ENCODE measurements around the gene TTYH3. TPM values are rescaled to one million over a fixed set of nuclear protein-coding genes. Genes with fewer than 3 reads are reported as not detected.

The TTYH3 gene
- total and polyA plus RNA-seq, 2 of the 13 experiments (the other 11 are each of a cell fraction or from before 2014, with no cell fraction given): 26.3 to 50.0 TPM

- peak; percentile 69; the same call in 1 of the 2 replicates for TF ChIP-seq ZBED4 (CRISPR knock-in tag; IDR thresholded peaks at IDR 0.05; ENCODE audit: borderline replicate concordance)
- TF ChIP-seq, protein P1, sequence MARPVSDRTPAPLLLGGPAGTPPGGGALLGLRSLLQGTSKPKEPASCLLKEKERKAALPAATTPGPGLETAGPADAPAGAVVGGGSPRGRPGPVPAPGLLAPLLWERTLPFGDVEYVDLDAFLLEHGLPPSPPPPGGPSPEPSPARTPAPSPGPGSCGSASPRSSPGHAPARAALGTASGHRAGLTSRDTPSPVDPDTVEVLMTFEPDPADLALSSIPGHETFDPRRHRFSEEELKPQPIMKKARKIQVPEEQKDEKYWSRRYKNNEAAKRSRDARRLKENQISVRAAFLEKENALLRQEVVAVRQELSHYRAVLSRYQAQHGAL (CRISPR knock-in tag; IDR thresholded peaks at IDR 0.05; ENCODE audit: not compliant biosample characterization): no peak
- peak; percentile 62; the same call in 1 of the 2 replicates for TF ChIP-seq MTERF4 (CRISPR knock-in tag; IDR thresholded peaks at IDR 0.05)
- TF ChIP-seq TOE1 (CRISPR knock-in tag; IDR thresholded peaks at IDR 0.05): no peak
- peak; percentile 65 for TF ChIP-seq UBTF (CRISPR knock-in tag; IDR thresholded peaks at IDR 0.05)
- no peak for TF ChIP-seq ZNF703 (CRISPR knock-in tag; IDR thresholded peaks at IDR 0.05; ENCODE audit: borderline replicate concordance)
- peak; percentile 93 for TF ChIP-seq TGIF2 (CRISPR knock-in tag; IDR thresholded peaks at IDR 0.05)
- peak; percentile 30 for TF ChIP-seq SALL1 (CRISPR knock-in tag; IDR thresholded peaks at IDR 0.05)
- TF ChIP-seq ZNF451 (CRISPR knock-in tag; IDR thresholded peaks at IDR 0.05): no peak
- TF ChIP-seq TBX2 (CRISPR knock-in tag; IDR thresholded peaks at IDR 0.05; ENCODE audit: borderline replicate concordance): peak; percentile 29; the same call in 1 of the 2 replicates
- TF ChIP-seq, protein P2, sequence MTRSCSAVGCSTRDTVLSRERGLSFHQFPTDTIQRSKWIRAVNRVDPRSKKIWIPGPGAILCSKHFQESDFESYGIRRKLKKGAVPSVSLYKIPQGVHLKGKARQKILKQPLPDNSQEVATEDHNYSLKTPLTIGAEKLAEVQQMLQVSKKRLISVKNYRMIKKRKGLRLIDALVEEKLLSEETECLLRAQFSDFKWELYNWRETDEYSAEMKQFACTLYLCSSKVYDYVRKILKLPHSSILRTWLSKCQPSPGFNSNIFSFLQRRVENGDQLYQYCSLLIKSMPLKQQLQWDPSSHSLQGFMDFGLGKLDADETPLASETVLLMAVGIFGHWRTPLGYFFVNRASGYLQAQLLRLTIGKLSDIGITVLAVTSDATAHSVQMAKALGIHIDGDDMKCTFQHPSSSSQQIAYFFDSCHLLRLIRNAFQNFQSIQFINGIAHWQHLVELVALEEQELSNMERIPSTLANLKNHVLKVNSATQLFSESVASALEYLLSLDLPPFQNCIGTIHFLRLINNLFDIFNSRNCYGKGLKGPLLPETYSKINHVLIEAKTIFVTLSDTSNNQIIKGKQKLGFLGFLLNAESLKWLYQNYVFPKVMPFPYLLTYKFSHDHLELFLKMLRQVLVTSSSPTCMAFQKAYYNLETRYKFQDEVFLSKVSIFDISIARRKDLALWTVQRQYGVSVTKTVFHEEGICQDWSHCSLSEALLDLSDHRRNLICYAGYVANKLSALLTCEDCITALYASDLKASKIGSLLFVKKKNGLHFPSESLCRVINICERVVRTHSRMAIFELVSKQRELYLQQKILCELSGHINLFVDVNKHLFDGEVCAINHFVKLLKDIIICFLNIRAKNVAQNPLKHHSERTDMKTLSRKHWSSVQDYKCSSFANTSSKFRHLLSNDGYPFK (CRISPR knock-in tag; IDR thresholded peaks at IDR 0.05; ENCODE audit: borderline replicate concordance): no peak
- TF ChIP-seq NONO (IDR thresholded peaks at IDR 0.05): no peak
- no peak; the same call in 1 of the 2 replicates for TF ChIP-seq NONO (CRISPR knock-in tag; conservative IDR thresholded peaks at IDR 0.05)
- TF ChIP-seq HMGA1 (CRISPR knock-in tag; conservative IDR thresholded peaks at IDR 0.05): no peak
- peak; percentile 63; the same call in 1 of the 2 replicates for TF ChIP-seq NCOR1 (IDR thresholded peaks at IDR 0.05; ENCODE audit: borderline replicate concordance, low read length)
- TF ChIP-seq NR2F1 (CRISPR knock-in tag; IDR thresholded peaks at IDR 0.05): no peak
These were observed 4.3 kb downstream of the TTYH3 start (continued) for GRCh38 chr7:2635810-2636701.

Measured in HepG2 (cell line).